Measurements from ENCODE around the gene KREMEN2.
"Not testable (repeated sequence)": the region's sequence is repeated elsewhere in the genome, so short reads cannot be mapped to it uniquely, and the experiment has no call there.

The KREMEN2 gene, protein sequence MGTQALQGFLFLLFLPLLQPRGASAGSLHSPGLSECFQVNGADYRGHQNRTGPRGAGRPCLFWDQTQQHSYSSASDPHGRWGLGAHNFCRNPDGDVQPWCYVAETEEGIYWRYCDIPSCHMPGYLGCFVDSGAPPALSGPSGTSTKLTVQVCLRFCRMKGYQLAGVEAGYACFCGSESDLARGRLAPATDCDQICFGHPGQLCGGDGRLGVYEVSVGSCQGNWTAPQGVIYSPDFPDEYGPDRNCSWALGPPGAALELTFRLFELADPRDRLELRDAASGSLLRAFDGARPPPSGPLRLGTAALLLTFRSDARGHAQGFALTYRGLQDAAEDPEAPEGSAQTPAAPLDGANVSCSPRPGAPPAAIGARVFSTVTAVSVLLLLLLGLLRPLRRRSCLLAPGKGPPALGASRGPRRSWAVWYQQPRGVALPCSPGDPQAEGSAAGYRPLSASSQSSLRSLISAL

DNA sequence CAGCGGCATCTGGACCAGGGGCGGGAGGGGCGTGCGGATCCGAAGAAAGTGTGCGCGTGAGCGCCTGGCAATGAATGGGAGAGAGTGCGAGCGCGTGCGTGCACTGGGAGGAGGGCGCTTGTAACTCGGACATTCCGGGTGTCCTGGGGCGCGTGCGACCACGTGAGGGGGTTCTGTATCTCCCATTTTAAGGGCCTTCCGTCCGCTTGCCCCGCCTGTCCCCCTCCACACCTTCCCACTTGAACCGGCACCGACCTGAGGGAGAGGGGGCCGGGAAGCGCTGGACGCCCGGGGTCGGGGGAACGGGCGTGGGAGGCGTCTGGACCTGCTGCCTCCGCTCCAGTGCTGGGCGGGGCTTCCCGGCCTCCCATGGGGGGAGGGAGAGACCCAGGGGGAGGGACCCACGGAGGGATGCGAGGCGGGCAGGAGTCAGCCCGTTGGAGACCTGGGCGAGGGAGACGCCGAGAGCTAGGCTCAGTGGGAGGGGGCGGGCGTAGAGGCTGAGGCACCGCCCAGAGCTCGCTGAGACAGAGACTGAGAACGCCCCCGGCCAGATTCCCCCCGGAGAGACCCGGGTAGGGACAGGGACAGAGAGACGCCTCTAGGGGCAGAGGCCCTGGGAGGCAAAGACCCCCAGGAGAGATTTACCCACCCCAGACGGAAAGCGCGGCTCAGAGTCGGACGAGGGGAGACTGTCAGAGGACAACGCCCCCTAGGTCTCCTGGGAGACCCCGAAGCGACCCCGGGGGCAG lies at the start of gene KREMEN2:
TSS of gene KREMEN2 (plus strand) at position 553 of the 752 bp plus-strand sequence. CDS start 246 bp downstream, outside the sequence.
- DNase-seq = peak; percentile 40

DNA sequence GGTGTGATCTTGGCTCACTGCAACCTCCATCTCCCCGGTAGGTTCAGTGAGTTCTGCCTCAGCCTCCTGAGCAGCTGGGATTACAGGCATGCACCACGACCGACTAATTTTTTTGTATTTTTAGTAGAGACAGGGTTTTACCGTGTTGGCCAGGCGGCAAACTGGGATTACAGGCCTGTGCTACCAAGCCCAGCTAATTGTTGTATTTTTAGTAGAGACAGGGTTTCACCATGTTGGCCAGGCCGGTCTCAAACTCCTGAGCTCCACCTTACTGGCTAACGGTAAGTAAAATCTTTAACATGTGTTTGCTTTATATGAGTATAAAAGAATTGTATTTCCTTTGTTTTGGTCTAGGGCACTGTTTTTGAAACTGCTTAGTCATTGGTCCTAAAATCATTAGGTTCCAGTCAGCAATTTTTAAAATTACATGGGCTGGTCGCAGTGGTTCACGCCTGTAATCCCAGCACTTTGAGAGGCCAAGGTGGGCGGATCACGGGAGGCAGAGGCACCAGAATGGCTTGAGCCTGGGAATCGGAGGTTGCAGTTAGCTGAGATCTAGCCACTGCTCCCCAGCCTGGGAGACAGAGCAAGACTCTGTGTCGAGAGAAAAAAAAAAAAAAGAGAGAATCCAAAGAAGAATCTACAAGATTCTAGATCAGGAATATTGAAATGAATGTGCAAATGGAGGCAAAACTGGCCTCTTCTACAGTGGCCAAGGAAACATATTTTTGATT lies 48.7 kb upstream of the KREMEN2 start:
- DNase-seq = no peak

DNA sequence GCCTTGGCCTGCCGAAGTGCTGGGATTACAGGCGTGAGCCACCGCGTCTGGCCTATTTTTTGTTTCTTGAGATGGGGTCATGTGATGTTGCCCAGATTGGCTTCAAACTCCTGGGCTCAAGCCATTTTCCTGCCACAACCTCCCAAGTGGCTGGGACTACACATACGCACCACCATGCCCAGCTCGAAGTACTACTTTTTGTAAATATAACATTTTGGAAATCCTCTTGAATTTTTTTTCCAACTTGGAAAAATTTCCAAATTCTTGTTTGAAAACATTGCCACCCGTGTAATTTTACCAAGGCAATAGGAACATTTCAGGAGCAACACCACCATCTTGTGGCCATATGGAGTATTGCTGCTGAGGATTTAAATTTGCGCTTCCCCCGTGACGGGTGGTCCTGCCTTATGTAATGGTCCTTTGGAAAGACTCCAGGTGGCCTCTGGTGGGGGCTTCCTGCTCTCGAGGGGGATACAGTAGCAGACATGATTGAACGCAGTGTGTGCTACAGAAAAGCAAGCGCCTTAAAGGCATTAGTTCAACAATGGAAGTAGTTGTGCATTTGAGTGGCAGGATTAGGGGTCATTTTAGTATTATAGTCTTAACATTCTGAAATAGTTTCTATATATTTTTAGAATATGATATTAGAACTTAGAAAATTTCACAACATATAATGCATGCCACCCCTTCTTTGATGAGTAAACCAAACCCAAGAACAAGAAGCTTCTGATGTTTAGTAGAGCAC lies 44.4 kb upstream of the KREMEN2 start:
- peak; percentile 47 for DNase-seq

DNA sequence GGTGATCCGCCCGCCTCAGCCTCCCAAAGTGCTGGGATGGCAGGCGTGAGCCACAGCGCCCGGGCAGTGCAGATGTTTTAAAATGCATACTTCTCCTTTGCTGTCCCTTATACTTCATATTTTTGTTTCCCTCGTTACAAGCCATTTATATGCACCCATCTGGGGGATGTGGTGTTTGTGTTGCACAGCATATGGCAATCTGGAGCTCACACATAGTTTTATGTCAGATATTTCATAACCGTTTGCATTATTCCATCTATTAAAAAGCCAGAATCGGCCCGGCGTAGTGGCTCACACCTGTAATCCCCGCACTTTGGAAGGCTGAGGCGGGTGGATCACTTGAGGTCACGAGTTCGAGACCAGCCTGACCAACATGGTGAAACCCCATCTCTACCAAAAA lies 40.6 kb upstream of the KREMEN2 start:
- no peak for DNase-seq

DNA sequence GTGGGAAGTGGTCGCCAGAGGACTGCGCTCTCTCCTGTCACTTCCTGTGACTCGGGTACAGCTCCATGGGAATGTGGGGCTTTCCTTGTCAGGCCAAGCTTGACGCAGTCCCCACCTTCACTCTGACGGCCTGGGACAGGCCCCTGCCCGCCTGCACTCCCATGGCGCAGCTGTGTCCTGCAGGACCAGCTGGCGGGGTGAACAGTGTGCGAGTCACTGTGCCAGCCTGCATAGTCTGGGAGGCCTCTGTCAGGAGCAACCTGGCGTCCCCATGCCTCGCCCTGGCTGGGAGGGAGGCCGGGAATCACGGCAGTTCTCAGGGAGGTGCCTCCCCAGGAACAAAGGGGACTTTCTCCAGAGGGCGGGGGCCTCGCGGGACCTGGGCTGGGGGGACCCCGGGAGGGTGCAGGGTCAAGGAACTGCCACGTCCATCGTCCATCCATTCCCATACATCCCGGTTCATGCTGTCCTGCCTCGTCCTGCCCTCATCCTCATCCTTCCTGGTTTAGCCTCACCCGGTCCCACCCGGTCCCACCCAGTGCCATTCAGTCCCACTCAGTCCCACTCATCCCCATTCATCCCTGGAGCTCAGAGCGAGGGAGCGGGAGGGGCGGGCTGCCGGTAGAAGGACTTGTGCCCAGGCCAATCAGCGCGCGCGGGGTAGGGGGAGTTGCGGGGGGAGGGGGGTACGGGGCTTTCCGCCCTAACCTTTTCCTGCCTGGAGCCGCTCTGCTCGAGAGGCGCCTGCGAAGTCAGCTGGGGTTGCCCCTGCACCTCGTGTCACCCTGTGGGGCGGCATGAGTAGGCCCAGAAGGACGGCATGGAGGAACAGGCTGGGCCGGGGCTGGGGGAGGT lies 38.9 kb upstream of the KREMEN2 start:
- no peak for DNase-seq

DNA sequence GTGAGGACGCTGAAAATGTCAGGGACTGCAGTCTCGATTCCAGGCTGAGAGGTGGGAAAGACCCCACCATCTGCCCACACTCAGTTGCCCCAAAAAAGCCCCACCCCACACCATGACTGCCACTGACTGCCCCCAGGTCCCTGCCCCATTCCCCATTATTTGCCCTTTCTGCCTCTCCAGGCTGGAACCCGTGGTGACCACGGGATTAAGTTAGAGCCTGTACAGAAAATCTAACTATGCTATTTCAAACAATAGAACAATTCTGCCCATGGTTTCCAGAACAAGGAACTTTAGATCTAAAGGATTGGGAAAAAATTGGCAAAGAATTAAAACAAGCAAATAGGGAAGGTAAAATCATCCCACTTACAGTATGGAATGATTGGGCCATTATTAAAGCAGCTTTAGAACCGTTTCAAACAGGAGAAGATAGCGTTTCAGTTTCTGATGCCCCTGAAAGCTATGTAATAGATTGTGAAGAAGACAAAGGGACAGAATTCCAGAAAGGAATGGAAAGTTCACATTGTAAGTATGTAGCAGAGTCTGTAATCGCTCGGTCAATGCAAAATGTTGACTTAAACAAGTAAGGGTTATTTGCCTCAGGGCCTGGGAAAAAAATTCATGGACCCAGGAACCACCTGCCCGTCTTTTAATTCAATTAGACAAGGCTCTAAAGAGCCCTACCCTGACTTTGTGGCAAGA lies 38.0 kb upstream of the KREMEN2 start:
- DNase-seq = no peak

DNA sequence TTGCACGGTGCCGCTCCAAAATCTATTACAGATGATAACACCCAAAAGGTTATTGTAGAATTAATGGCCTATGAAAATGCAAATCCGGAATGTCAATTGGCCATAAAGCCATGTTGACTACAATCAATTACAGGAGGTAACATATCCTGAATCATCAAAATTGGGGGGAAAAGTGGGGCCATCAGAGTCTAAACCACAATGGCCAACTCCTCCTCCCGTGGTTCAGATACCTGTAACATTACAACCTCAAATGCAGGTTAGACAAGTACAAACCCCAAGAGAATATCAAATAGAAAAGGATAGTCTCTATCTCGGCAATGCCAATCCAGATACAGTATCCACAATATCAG lies 37.5 kb upstream of the KREMEN2 start:
- no peak for DNase-seq

DNA sequence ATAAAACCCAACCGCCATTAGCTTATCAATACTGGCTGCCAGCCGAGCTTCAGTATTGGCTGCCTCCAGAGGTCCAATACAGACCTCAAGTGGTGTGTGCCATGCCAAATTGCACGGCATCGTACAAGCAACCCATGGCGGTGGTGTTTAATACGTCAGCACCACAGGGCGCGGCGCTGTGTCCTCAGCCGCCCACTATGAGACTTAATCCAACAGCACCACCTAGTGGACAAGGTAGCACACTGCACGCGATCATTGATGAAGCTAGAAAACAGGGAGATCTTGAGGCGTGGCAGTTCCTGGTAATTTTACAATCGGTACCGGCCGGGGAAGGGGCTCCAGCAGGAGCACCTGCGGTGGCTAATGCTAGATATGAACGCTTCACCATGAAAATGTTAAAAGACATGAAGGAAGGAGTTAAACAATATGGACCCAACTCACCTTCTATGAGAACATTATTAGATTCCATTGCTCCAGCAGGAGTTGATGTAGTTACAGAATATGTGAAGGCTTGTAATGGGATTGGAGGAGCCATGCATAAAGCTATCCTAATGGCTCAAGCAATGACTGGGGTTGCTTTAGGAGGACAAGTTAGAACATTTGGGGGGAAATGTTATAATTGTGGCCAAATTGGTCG lies 36.9 kb upstream of the KREMEN2 start:
- peak; percentile 77 for DNase-seq

DNA sequence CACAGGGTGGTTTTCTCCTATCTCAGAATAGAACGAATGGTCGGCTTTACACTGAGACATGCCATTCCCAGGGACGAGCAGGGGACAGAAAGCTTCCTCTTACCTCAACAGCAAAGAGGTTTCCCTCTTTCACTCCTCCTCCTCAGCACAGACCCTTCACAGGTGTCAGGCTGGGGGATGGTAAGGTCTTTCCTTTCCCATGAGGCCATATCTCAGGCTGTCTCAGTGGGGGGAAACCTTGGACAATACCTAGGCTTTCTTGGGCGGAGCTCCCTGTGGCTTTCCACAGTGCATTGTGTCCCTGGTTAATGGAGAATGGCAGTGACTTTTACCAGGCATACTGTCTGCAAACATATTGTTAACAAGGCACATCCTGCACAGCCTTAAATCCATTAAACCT lies 35.9 kb upstream of the KREMEN2 start:
- DNase-seq = not testable (repeated sequence)

DNA sequence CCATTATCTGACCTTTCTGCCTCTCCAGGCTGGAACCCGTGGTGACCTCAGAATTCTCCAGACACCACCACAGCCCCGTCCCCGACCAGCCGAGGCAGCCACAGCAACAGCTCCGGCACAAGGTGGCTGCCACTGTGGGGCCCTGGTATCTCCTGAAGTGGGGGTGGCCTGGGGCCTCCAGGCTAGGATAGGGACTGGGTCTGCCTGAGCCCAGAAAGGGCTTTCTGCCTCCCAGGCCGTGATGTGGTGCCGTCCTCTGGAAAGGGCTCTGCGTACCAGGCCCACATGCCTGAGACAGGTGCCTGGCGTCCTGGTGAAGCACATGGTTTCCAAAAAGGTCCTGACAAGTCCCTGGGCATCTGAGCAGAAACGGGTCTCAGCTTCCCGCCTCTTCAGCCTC lies 35.3 kb upstream of the KREMEN2 start:
- DNase-seq = no peak

DNA sequence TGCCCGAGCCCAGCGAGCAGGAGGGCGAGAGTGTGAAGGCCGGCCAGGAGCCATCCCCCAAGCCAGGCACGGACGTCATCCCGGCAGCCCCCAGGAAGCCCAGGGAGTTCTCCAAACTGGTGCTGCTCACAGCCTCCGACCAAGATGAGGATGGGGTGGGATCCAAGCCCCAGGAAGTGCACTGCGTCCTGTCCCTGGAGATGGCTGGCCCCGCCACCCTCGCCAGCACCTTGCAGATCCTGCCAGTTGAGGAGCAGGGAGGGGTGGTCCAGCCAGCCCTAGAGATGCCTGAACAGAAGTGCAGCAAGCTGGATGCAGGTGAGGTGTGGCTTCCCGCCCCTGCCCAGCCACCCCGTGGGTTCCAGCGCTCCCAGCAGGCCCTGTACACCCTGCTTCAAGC lies 34.4 kb upstream of the KREMEN2 start:
- no peak for DNase-seq

DNA sequence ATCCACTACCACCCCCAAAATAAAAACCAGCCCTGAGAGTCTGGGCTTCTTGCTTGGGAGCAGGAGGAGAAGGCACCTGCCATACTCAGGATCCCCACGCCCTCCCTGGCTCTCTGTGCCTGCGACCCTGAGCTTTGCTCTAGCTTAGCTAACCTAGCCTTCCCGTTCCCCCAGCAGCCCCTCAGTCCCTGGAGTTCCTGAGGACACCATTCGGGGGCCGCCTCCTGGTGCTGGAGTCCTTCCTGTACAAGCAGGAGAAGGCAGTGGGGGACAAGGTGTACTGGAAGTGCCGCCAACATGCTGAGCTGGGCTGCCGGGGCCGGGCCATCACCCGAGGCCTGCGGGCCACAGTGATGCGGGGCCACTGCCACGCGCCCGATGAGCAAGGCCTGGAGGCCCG lies 33.8 kb upstream of the KREMEN2 start:
- DNase-seq = no peak

DNA sequence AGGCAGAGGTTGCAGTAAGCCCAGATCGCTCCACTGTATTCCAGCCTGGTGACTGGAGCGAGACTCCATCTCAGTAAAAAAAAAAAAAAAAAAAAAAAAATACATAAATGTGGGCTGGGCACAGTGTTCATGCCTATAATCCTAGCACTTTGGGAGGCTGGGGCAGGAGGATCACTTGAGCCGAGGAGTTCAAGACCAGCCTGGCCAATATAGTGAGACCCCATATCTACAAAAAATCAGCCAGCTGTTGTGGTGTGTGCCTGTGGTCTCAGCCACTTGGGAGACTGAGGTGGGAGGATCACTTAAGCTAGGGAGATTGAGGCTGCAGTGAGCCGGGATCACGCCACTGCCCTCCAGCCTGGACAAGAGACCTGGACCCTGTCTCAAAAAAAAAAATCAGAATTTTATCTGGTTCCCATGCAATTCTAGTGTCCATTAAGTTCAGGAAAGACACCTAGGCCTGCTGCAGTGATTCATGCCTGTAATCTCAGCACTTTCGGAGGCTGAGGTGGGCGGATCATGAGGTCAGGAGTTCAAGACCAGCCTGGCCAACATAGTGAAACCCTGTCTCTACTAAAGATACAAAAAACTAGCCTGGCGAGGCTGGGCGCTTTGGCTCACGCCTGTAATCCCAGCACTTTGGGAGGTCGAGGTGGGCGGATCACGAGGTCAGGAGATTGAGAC lies 32.7 kb upstream of the KREMEN2 start:
- DNase-seq = not testable (repeated sequence)

DNA sequence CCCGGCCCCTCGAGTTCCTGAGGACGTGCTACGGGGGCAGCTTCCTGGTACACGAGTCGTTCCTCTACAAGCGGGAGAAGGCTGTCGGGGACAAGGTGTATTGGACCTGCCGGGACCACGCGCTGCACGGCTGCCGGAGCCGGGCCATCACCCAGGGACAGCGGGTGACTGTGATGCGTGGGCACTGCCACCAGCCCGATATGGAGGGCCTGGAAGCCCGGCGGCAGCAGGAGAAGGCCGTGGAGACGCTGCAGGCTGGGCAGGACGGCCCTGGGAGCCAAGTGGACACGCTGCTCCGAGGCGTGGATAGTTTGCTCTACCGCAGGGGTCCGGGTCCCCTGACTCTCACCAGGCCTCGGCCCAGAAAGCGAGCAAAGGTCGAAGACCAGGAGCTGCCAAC lies 30.9 kb upstream of the KREMEN2 start:
- no peak for DNase-seq

DNA sequence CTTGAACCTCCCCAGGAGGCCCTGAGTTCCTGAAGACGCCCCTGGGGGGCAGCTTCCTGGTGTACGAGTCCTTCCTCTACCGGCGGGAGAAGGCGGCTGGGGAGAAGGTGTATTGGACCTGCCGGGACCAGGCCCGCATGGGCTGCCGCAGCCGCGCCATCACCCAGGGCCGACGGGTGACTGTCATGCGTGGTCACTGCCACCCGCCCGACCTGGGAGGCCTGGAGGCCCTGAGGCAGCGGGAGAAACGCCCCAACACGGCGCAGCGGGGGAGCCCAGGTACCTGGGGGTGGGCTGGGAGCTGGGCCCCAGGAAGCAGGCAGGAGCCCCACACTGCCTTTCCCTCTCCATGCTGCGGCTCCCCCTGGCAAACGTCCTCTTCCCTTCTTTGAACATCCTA lies 30.4 kb upstream of the KREMEN2 start:
- DNase-seq = no peak

DNA sequence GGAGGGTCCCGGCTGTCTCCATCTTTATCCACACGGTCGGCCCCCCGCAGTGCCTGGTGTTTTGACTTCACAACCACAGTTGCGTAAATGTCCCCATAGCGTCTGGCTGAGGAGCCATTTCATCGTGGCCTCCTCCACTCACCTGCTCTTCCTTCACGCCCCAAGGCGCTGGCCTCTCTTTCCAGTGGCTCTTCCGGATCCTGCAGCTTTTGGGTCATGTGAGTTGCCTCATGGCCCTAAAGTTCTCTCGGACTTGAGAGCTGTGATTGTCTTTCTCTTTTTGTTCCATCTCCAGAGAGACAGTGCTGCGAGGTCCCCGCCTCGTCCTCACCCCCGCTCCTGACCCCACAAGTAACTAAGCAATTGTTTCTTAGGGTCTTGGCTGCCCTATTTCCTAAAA lies 29.6 kb upstream of the KREMEN2 start:
- no peak for DNase-seq

DNA sequence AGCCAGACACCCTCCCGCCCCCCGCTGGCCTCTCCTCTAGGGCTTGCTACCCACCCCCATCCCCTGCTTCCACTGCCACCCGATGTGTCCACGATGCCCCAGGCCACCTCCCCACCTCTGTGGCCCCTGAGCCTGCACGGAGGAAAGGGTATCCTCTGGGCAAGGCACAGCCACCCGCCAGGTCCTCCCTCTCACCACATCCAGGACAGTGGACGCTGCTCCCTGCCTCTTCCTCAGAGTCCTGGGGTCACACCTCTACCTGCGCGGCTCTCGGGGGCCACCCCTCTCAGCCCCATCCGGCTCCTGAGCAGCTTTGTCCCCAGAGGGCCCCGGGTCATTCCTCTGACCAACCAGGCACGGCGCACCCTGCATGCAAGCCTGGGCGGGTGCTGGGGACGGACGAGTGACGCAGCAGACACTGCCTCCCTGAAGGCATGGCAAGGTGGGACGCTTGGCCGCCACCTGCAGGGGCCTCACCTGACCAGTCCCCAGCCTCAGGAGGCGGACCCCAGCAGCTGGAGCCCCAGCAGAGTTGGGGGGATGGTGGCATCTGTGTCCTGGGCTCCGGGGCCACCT lies 27.6 kb upstream of the KREMEN2 start:
- DNase-seq = no peak

DNA sequence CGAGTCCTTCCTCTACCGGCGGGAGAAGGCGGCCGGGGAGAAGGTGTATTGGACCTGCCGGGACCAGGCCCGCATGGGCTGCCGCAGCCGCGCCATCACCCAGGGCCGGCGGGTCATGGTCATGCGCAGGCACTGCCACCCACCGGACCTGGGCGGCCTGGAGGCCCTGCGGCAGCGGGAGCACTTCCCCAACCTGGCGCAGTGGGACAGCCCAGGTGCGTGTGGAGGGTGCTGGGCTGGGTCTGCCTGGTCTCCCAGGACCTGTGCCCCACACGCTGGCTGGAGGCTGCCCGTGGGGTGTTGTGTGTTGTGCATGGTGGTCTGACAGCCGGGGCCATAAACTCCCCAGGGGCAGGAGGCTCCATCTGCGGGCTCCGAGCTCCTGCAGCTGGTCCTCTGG lies 26.9 kb upstream of the KREMEN2 start:
- no peak for DNase-seq

DNA sequence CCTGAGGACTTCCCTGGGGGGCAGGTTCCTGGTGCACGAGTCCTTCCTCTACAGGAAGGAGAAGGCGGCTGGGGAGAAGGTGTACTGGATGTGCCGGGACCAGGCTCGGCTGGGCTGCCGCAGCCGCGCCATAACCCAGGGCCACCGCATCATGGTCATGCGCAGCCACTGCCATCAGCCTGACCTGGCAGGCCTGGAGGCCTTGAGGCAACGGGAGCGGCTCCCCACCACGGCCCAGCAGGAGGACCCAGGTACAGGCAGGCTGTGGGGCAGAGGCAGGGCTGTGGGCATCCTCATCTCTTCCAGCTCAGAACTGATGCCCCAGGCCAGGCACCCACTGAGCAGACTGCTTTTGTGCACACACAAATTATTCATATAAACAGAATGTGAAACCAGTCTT lies 25.9 kb upstream of the KREMEN2 start:
- no peak for DNase-seq

DNA sequence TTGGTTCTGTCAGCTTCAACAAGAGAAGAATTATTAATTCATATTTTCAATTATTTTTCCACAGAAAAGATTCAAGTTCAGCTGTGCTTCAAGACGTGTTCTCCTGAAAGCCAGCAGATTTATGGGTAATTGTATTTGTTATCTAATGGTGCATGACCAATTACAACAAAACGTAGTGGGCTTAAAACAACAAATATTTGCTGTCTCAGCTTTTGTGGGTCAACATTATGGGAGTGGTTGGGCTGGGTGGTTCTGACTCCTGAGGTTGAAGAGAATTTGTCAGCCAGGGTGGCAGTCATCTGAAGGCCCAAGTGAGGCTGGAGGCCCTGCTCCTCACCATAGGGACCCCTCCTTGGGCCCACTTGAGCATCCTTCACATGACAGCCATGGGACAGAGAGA lies 24.1 kb upstream of the KREMEN2 start:
- DNase-seq = no peak
